Left colon (tissue), 2 donors: ENCODE data around the gene LDB3. TPM values are rescaled to one million over a fixed set of nuclear protein-coding genes. Genes with fewer than 3 reads are reported as not detected.

Source experiments
- ATAC-seq: fragments of 200-7000 bp; cut with Tn5 transposase; one replicate; pipeline ENCODE4 v1.9.1; 2020; ENCODE audit warnings: mild to moderate bottlenecking, moderate library complexity
- DNase-seq, 2 donors: peaks; one replicate each; pipeline ENCODE4 v3.0.0-alpha.2; 2020
- intact Hi-C, 2 donors: fragments of 100-400 bp; cut with DNase I in 1 of 2; cut with micrococcal nuclease in 1 of 2; formaldehyde crosslinking; loops; one replicate each; pipeline versions ENCODE4 v1.11.2 to v1.14.0; 2022; cut with DNase I, micrococcal nuclease
- total RNA-seq, 2 donors: library from RNA; stranded (reverse); fragmentation: NEBNext Ultra II Directional; extraction: Animal tissue kit (Norgen Biotek cat#: 25700); gene quantifications; one replicate each; pipeline ENCODE4 v1.2.1, GENCODE V29; 2021
- donor health status: DM: no; HTN: no; CAD: no.
- donor health status: DM: yes; HTN: yes; CAD: no.

LDB3 gene
- total RNA-seq, 2 donors from 2014 or later = 0.31 to 4.3 TPM

- DNase-seq (no peak), ATAC-seq (no peak)
- intact Hi-C loops = no loop called here
Observed at GRCh38 chr10:86759073-86759672, 90.9 kb downstream of the LDB3 start.

GRCh38 chr10:86763404-86763803, 95.1 kb downstream of the LDB3 start:
- ATAC-seq = no peak
- no peak for DNase-seq
- intact Hi-C loops = no loop called here

GRCh38 chr10:86765548-86765947, 97.2 kb downstream of the LDB3 start:
- intact Hi-C loops = no loop called here
- ATAC-seq (no peak), DNase-seq (no peak)

GRCh38 chr10:86768412-86769062, 100.2 kb downstream of the LDB3 start:
- ATAC-seq (no peak), DNase-seq (no peak)
- intact Hi-C loops = no loop called here

GRCh38 chr10:86769991-86770390, 101.7 kb downstream of the LDB3 start:
- DNase-seq (no peak), ATAC-seq (no peak)
- intact Hi-C loops = loop anchor here in 1 of 2 donors (5.0 kb wide), 1 partner anchor 107 kb away; no protein-coding TSS in a partner anchor

GRCh38 chr10:86770412-86770960, 102.2 kb downstream of the LDB3 start:
- intact Hi-C loops = loop anchor here in 1 of 2 donors (5.0 kb wide), 1 partner anchor 107 kb away; no protein-coding TSS in a partner anchor
- DNase-seq = no peak
- ATAC-seq = peak; percentile 75

GRCh38 chr10:86773498-86773897, 105.2 kb downstream of the LDB3 start:
- ATAC-seq = no peak
- DNase-seq = no peak
- intact Hi-C loops = loop anchor here in 1 of 2 donors (5.0 kb wide), 1 partner anchor 104 kb away; no protein-coding TSS in a partner anchor

- DNase-seq (no peak), ATAC-seq (peak; percentile 86)
- intact Hi-C loops = no loop called here
Observed at GRCh38 chr10:86775056-86775869, 107.0 kb downstream of the LDB3 start.

GRCh38 chr10:86775870-86776180, 107.5 kb downstream of the LDB3 start:
- intact Hi-C loops = no loop called here
- DNase-seq = no peak
- ATAC-seq = no peak

- DNase-seq (no peak), ATAC-seq (no peak)
- intact Hi-C loops = no loop called here
Observed at GRCh38 chr10:86779220-86780017, 111.1 kb downstream of the LDB3 start.

GRCh38 chr10:86782701-86783418, 114.5 kb downstream of the LDB3 start:
- intact Hi-C loops = no loop called here
- ATAC-seq = no peak
- DNase-seq = no peak

- no peak for ATAC-seq
- DNase-seq = no peak
- intact Hi-C loops = no loop called here
Observed at GRCh38 chr10:86785037-86785436, 116.7 kb downstream of the LDB3 start.

Other genes starting within 250 kb of the LDB3 start
- 10 to 100 TPM; 32.8 to 33.6 TPM for gene WAPL, start 146.7 kb upstream of the LDB3 start, total RNA-seq
- under 1 TPM; 0.15 to 0.20 TPM for gene OPN4, start 14.0 kb upstream of the LDB3 start, total RNA-seq
- gene BMPR1A, start 88.1 kb downstream of the LDB3 start, total RNA-seq = 10 to 100 TPM; 38.9 to 50.9 TPM